Measurements from ENCODE around the gene GATB.

GATB gene

DNA sequence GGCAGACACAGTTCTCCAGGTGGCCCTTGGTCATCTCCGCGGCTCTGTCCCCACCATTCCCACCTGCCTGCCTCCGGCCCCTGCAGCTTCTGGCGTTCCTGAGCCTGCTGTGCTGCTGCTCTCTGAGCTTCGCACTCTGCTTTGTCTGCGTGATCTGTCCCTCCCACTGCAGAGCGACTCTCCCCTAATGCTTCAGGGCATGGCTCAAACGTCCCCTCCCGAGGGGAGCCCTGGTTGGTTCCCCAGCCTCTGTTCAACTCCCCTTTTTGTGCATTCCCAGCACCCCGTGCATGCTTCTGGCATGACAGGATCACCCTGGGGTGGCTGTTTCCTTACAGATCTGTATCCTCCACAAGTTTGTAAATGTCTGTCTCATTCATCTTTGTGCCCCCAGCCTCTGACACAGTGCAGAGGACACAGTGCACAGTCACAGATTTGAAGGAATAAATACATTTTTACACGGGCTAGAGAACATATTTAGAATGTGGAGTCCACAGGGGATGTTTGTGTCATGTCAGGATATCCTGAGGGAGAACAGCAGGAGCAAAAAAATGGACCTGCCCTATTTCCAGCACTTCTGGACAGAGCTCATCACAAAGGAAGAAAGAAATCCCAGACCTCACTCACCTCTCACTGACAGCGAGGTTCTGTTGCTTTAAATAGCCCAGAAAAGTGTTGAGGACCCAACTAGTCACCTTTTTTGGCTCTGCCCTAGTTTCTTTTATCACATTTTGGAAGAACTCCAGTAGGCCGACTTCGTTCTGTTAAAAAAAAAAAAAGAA lies 72.6 kb downstream of the GATB start:
- 60% methylated on average over 14 of the region's 14 CpGs for WGBS
- Histone ChIP-seq H3K9ac (ENCODE audit: low read depth, low read length) (no peak overlapping the region), H3K36me3 (ENCODE audit: insufficient read depth, low read length) (no peaks in the 10 kb centered on the region), H3K4me1 (ENCODE audit: insufficient read depth, low read length) (peaks cover 9% of the 10 kb centered on the region; the same call in 1 of the 2 replicates), H3K27me3 (ENCODE audit: insufficient read depth, low read length) (no peaks in the 10 kb centered on the region), H3K9me3 (ENCODE audit: insufficient read depth, low read depth, low read length) (no peaks in the 10 kb centered on the region), H3K4me3 (ENCODE audit: low read length) (no peak overlapping the region), H3K27ac (ENCODE audit: low read depth, low read length) (no peak overlapping the region)

DNA sequence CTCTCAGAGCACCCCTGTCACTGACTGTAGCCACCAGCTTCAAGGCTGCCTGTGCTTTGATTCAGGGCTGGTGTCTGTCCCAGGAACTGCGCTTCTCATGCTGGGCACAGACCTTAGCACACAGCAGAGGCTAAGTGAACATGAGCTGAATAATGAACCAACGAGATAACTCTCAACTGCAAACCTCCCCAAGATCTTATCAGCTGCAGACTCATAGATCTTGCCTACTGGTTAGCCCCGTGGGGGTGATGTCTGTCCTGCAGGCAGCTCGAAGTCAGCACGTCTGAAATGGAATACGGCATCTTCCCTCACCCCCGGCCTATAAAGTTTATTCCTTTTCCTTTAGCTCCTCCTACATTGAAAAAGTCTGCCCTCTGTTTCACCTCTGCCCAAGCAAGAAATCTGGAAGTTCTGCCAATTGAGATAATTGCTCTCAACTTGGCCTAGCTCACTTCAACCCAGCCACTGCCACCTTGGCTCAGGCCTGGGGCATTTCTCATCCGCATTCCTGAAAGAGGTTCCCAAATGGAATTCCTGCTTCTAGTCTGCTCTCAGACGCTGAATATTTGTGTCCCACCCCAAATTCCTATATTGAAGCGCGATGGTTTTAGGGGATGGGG lies 73.7 kb downstream of the GATB start:
- Histone ChIP-seq H3K27me3 (ENCODE audit: insufficient read depth, low read length) (no peaks in the 10 kb centered on the region), H3K36me3 (ENCODE audit: insufficient read depth, low read length) (no peaks in the 10 kb centered on the region), H3K27ac (ENCODE audit: low read depth, low read length) (no peak overlapping the region), H3K4me3 (ENCODE audit: low read length) (no peak overlapping the region), H3K9me3 (ENCODE audit: insufficient read depth, low read depth, low read length) (no peaks in the 10 kb centered on the region), H3K4me1 (ENCODE audit: insufficient read depth, low read length) (peaks cover 9% of the 10 kb centered on the region; the same call in 1 of the 2 replicates), H3K9ac (ENCODE audit: low read depth, low read length) (no peak overlapping the region)
- 90% methylated on average over 11 of the region's 11 CpGs for WGBS

DNA sequence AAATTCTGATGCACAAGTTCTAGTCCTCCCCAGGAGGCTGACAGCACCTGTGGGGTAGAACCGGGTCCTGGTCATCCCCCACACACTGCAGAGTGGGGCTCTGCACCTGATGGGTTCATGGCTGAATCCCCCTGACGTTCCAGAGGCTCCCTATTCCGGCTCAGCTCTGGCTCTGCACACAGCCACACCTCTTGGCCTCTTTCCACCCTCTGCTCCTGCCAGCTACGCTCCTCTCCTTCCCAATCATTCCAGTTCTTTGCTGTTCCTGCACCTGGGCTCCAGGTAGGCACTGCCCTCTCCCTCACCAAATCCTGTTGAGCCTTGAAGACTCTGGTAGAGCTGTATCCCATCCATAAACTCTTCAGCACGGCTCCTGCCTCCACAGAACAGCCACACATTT lies 75.5 kb downstream of the GATB start:
- Histone ChIP-seq H3K9me3 (ENCODE audit: insufficient read depth, low read depth, low read length) (no peaks in the 10 kb centered on the region), H3K27ac (ENCODE audit: low read depth, low read length) (no peak overlapping the region), H3K4me3 (ENCODE audit: low read length) (no peak overlapping the region), H3K9ac (ENCODE audit: low read depth, low read length) (no peak overlapping the region), H3K36me3 (ENCODE audit: insufficient read depth, low read length) (no peaks in the 10 kb centered on the region), H3K4me1 (ENCODE audit: insufficient read depth, low read length) (peaks cover 9% of the 10 kb centered on the region; the same call in 1 of the 2 replicates), H3K27me3 (ENCODE audit: insufficient read depth, low read length) (no peaks in the 10 kb centered on the region)
- 92% methylated on average over 5 of the region's 5 CpGs for WGBS

DNA sequence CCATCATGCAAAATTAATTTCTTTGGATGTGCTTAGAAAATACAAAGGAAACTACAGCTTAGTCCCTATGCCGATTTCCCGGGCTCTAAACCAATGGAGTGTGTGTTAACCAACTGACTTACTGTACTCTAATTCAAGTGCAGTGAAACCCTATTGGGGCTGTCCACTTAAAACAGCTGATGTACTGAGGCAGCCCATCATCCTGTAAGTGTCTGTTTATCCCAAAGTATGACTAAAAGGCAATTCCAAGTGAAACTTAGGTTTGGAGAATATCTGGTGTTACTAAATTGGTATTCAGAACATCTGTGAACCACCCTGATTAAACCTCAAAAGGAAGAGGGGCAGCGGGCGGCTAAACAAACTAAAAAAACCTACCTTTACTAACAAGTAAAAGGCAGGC lies 79.7 kb downstream of the GATB start:
- 97% methylated on average over 4 of the region's 4 CpGs for WGBS
- no peak overlapping the region for H3K4me3 ChIP-seq (ENCODE audit: low read length)

DNA sequence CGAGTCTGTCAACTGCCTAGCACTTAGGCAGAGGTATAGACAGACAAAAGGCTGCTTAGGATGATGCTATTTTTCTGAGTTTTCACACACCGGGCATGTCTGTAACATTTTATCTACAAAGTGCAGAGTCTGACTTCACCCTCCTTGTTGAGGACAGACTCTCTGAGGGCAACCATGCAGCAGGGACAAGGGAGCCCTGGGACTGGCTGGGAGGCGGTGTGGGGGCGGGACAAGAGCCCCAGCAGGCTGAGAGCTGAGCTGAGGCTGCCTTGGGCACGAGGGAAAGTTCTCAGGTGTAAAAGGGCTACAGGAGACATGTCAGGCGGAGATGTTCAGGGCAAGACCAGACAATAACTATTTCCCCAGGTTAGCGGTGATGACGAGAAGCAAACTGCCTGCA lies 81.6 kb downstream of the GATB start:
- no peaks in the 10 kb centered on the region for H3K27me3 ChIP-seq (ENCODE audit: insufficient read depth, low read length)
- no peak overlapping the region for H3K27ac ChIP-seq (ENCODE audit: low read depth, low read length)
- no peaks in the 10 kb centered on the region for H3K36me3 ChIP-seq (ENCODE audit: insufficient read depth, low read length)
- no peak overlapping the region for H3K4me3 ChIP-seq (ENCODE audit: low read length)
- H3K9me3 ChIP-seq (ENCODE audit: insufficient read depth, low read depth, low read length): no peaks in the 10 kb centered on the region
- H3K4me1 ChIP-seq (ENCODE audit: insufficient read depth, low read length): peaks cover 8% of the 10 kb centered on the region
- H3K9ac ChIP-seq (ENCODE audit: low read depth, low read length): no peak overlapping the region
- WGBS: 91% methylated on average over 8 of the region's 8 CpGs

More for the DNA sequence above, 79.7 kb downstream of the GATB start:
- Histone ChIP-seq H3K27ac (ENCODE audit: low read depth, low read length) (no peak overlapping the region), H3K9me3 (ENCODE audit: insufficient read depth, low read depth, low read length) (no peaks in the 10 kb centered on the region), H3K27me3 (ENCODE audit: insufficient read depth, low read length) (no peaks in the 10 kb centered on the region), H3K4me1 (ENCODE audit: insufficient read depth, low read length) (no peaks in the 10 kb centered on the region), H3K9ac (ENCODE audit: low read depth, low read length) (no peak overlapping the region), H3K36me3 (ENCODE audit: insufficient read depth, low read length) (no peaks in the 10 kb centered on the region)

DNA sequence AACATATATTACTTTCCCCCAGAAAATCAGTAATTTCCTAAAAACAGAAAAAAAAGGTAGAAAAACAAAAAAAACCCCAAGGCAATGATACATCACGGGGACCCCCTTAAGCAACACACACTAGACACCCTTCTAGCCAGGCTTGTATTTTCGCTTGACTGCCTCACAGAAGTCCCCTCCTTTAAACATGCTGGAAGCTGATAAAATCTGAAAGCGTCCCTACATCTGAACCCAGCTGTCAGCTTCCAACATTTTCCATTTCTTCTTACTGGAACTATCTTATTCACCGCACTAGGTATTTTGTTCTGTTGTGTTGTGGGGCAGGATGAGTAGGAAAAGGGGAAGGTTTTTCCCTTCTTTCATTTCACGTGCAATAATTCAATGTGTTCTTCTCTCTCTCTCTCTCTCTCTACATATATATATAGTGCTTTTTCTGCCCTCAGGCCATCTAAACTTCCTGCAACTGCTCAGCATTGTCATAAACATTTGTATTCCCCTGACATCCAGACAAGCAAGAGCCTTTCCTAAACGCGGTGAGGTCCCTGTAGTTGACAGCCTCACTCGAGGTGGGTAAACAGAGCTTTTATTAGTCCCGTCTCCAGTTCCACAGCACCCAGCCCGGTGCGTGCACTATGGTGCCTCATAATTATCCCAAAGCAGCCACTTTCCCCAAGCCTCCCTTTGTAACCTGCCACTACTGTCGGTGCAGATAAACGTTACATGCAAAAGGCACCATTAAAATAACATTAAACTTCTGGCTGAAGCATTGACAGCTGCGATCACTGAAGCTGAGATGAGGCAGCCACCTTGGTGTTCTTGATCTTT lies 82.5 kb downstream of the GATB start:
- 88% methylated on average over 13 of the region's 14 CpGs for WGBS
- no peaks in the 10 kb centered on the region for H3K9me3 ChIP-seq (ENCODE audit: insufficient read depth, low read depth, low read length)

DNA sequence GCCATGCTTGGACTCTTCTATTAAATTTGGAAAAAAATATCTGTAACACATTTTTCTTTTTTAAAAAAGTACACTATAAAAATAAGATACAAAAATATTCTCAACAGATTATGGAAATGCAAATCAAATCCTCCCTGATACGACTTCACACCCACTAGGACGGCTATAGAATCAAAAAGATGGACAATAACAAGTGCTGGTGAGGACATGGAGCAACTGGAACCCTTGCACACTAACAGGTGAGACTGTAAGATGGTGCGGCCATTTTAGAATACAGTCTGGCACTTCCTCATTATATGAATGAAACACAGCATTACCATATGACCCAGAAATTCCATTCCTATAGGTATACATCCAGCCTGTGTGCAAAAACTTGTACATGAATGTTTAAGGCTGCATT lies 83.6 kb downstream of the GATB start:
- no peak overlapping the region for H3K9ac ChIP-seq (ENCODE audit: low read depth, low read length)
- peaks cover 8% of the 10 kb centered on the region for H3K4me1 ChIP-seq (ENCODE audit: insufficient read depth, low read length)
- no peaks in the 10 kb centered on the region for H3K27me3 ChIP-seq (ENCODE audit: insufficient read depth, low read length)
- no peak overlapping the region for H3K4me3 ChIP-seq (ENCODE audit: low read length)
- H3K9me3 ChIP-seq (ENCODE audit: insufficient read depth, low read depth, low read length): no peaks in the 10 kb centered on the region
- no peaks in the 10 kb centered on the region for H3K36me3 ChIP-seq (ENCODE audit: insufficient read depth, low read length)
- no peak overlapping the region for H3K27ac ChIP-seq (ENCODE audit: low read depth, low read length)
- WGBS: 92% methylated on average over 3 of the region's 3 CpGs

More for the DNA sequence above, 82.5 kb downstream of the GATB start:
- Histone ChIP-seq H3K4me3 (ENCODE audit: low read length) (no peak overlapping the region), H3K36me3 (ENCODE audit: insufficient read depth, low read length) (no peaks in the 10 kb centered on the region), H3K27me3 (ENCODE audit: insufficient read depth, low read length) (no peaks in the 10 kb centered on the region), H3K9ac (ENCODE audit: low read depth, low read length) (no peak overlapping the region), H3K27ac (ENCODE audit: low read depth, low read length) (no peak overlapping the region), H3K4me1 (ENCODE audit: insufficient read depth, low read length) (peaks cover 8% of the 10 kb centered on the region)

DNA sequence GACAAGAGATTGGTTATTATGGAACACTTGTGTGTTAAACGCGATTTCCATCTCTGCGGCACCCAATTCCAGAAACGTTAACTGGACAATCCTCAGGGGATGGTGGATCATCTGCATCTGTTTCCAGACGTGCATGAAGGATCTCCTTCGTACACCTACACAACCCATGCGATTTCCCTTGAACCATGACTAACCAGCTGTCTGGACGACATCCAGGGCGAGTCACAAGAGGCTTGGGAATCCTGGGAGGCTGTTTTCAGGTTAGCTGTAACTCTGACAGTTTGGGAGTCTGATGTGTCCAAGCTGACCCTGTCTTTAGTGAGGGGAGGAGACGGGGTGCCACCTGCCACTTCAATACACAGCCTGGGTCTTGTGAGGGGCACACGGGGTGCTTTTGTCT lies 84.5 kb downstream of the GATB start:
- H3K9me3 ChIP-seq (ENCODE audit: insufficient read depth, low read depth, low read length): no peaks in the 10 kb centered on the region
- H3K27ac ChIP-seq (ENCODE audit: low read depth, low read length): no peak overlapping the region
- H3K36me3 ChIP-seq (ENCODE audit: insufficient read depth, low read length): no peaks in the 10 kb centered on the region
- H3K27me3 ChIP-seq (ENCODE audit: insufficient read depth, low read length): no peaks in the 10 kb centered on the region
- H3K4me3 ChIP-seq (ENCODE audit: low read length): no peak overlapping the region
- peaks cover 8% of the 10 kb centered on the region for H3K4me1 ChIP-seq (ENCODE audit: insufficient read depth, low read length)
- H3K9ac ChIP-seq (ENCODE audit: low read depth, low read length): no peak overlapping the region
- WGBS: 94% methylated on average over 11 of the region's 11 CpGs

DNA sequence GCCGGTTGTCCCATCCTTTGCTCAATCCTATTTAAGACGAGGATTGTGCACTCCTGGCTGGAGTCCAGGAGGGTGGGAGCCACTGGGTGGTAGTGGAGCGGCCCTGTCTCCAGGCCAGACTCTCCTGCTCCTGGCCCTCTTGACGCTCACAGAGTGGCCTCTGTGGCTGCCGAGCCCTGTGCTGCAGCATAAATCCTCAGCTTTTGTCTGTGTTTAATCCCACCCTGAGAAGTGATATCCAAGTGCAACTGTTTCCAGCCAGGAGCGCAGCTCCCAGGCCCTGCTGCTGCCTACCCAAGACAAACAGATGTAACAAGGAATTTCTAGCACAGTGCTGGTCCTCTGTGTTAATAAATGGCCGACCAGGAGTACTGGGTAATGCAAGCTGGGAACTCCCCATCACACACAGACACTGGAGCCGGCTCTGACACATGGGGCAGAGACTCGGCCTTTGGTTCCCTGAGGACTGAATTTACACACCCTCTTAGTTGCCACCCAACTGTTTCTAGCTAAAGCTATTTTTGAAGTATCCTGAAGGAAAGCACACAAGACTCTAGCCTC lies 85.3 kb downstream of the GATB start:
- 88% methylated on average over 9 of the region's 9 CpGs for WGBS
- Histone ChIP-seq H3K4me1 (ENCODE audit: insufficient read depth, low read length) (peaks cover 8% of the 10 kb centered on the region), H3K27ac (ENCODE audit: low read depth, low read length) (peak overlapping the region; percentile 26; the same call in 1 of the 2 replicates)

DNA sequence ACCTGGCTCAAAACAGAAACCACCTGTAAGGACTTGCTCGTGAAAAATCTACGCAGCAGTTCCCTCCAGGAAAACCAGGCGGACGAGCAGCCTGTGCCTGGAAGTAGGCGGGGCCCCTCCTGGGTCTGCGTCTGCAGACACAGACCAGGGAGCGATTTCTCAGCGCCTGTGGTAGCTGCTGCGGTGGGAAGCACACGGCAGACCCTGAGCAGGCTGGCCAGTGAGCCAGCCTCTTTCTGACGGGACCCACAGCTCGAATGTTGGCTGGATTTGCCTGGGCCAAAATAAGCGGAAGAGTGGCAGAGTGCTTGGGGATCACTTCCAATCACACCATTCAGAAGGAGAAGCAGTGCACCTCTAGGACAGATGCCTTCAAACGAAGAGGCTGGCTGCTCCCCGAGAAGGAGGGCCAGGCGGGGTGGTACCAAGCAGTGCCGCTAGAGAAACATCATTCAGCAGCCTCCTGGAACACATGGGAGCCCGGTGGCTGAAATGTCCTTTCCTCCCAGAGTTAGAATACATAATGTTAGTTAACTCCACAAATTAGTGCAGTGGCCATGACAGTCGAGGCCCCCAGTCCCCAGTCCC lies 85.9 kb downstream of the GATB start:
- peaks cover 8% of the 10 kb centered on the region for H3K4me1 ChIP-seq (ENCODE audit: insufficient read depth, low read length)
- WGBS: 60% methylated on average over 19 of the region's 19 CpGs
- no peaks in the 10 kb centered on the region for H3K27me3 ChIP-seq (ENCODE audit: insufficient read depth, low read length)
- H3K36me3 ChIP-seq (ENCODE audit: insufficient read depth, low read length): no peaks in the 10 kb centered on the region
- no peak overlapping the region for H3K4me3 ChIP-seq (ENCODE audit: low read length)
- H3K9me3 ChIP-seq (ENCODE audit: insufficient read depth, low read depth, low read length): no peaks in the 10 kb centered on the region
- no peak overlapping the region for H3K27ac ChIP-seq (ENCODE audit: low read depth, low read length)
- peak overlapping the region; percentile 21; the same call in 1 of the 2 replicates for H3K9ac ChIP-seq (ENCODE audit: low read depth, low read length)

More for the DNA sequence above, 85.3 kb downstream of the GATB start:
- H3K36me3 ChIP-seq (ENCODE audit: insufficient read depth, low read length): no peaks in the 10 kb centered on the region
- H3K9me3 ChIP-seq (ENCODE audit: insufficient read depth, low read depth, low read length): no peaks in the 10 kb centered on the region
- H3K9ac ChIP-seq (ENCODE audit: low read depth, low read length): no peak overlapping the region
- no peak overlapping the region for H3K4me3 ChIP-seq (ENCODE audit: low read length)
- no peaks in the 10 kb centered on the region for H3K27me3 ChIP-seq (ENCODE audit: insufficient read depth, low read length)
